GM18861 (cell line): ENCODE measurements around the gene TNFRSF8.
A peak's percentile ranks its signal among the peaks of the same experiment; 100 is the strongest.
"Not testable (repeated sequence)": the region's sequence is repeated elsewhere in the genome, so short reads cannot be mapped to it uniquely, and the experiment has no call there.

Source experiments
- ATAC-seq: cut with Tn5 transposase; IDR thresholded peaks from one replicate; pipeline ENCODE4 v1.9.1; 2021; ENCODE audit not compliant: unreplicated experiment

Gene TNFRSF8

GRCh38 chr1:12038356-12039163 lies 24.5 kb upstream of the TNFRSF8 start:
- ATAC-seq, result no peak

- ATAC-seq, result no peak
Measured at GRCh38 chr1:12039164-12039525, 24.0 kb upstream of the TNFRSF8 start.

GRCh38 chr1:12039824-12040456 lies 23.2 kb upstream of the TNFRSF8 start:
- ATAC-seq, result not testable (repeated sequence)

- ATAC-seq, result peak; percentile 59
Measured at GRCh38 chr1:12040457-12041051, 22.5 kb upstream of the TNFRSF8 start.

GRCh38 chr1:12044187-12044877 lies 18.8 kb upstream of the TNFRSF8 start:
- ATAC-seq, result not testable (repeated sequence)

GRCh38 chr1:12046749-12047119 lies 16.4 kb upstream of the TNFRSF8 start:
- peak; percentile 3 for ATAC-seq

- ATAC-seq, result peak; percentile 27
Measured at GRCh38 chr1:12047120-12047876, 15.8 kb upstream of the TNFRSF8 start.

- no peak for ATAC-seq
Measured at GRCh38 chr1:12048372-12048771, 14.7 kb upstream of the TNFRSF8 start.

- no peak for ATAC-seq
Measured at GRCh38 chr1:12049616-12050015, 13.5 kb upstream of the TNFRSF8 start.

- ATAC-seq, result no peak
Measured at GRCh38 chr1:12051361-12051760, 11.7 kb upstream of the TNFRSF8 start.

GRCh38 chr1:12052008-12052573 lies 11.0 kb upstream of the TNFRSF8 start:
- ATAC-seq, result peak; percentile 42

- ATAC-seq, result no peak
Measured at GRCh38 chr1:12052997-12053686, 10.0 kb upstream of the TNFRSF8 start.

- no peak for ATAC-seq
Measured at GRCh38 chr1:12053752-12054548, 9.2 kb upstream of the TNFRSF8 start.

GRCh38 chr1:12055259-12055658 lies 7.8 kb upstream of the TNFRSF8 start:
- ATAC-seq, result no peak

GRCh38 chr1:12056331-12056841 lies 6.7 kb upstream of the TNFRSF8 start:
- no peak for ATAC-seq

- ATAC-seq, result no peak
Measured at GRCh38 chr1:12057382-12057781, 5.7 kb upstream of the TNFRSF8 start.

- ATAC-seq, result no peak
Measured at GRCh38 chr1:12057940-12058687, 5.0 kb upstream of the TNFRSF8 start.

GRCh38 chr1:12059226-12059625 lies 3.9 kb upstream of the TNFRSF8 start:
- no peak for ATAC-seq
